Vagina (tissue), 2 donors: ENCODE measurements around the gene MYLK. TPM values are rescaled to one million over a fixed set of nuclear protein-coding genes. Genes with fewer than 3 reads are reported as not detected.
"Not testable (repeated sequence)": the region's sequence is repeated elsewhere in the genome, so short reads cannot be mapped to it uniquely, and the experiment has no call there.

ENCODE experiments used
- DNase-seq, 2 donors: peaks; one replicate each; pipeline ENCODE4 v3.0.0-alpha.2; 2017; ENCODE audit errors: extremely low spot score in 2 of 2
- H3K27ac ChIP-seq: fragments of 200-600 bp; sonication (generic); one replicate; pipeline ENCODE4 v1.5.1; 2019
- H3K27me3 ChIP-seq: fragments of 200-600 bp; sonication (generic); one replicate; pipeline ENCODE4 v1.5.1; 2019
- H3K36me3 ChIP-seq, 2 donors: fragments of 200-600 bp; sonication (generic); one replicate each; pipeline ENCODE4 v1.5.1; 2017 to 2019
- H3K4me1 ChIP-seq: fragments of 200-600 bp; sonication (generic); one replicate; pipeline ENCODE4 v1.5.1; 2019
- H3K4me3 ChIP-seq, 2 donors: fragments of 200-600 bp; sonication (generic); 1 replicate in 1 of 2; 2 replicates in 1 of 2; pipeline ENCODE4 v1.5.1; 2016 to 2019
- H3K9me3 ChIP-seq: fragments of 200-600 bp; sonication (generic); one replicate; pipeline ENCODE4 v1.5.1; 2019
- POLR2A ChIP-seq, 2 donors: fragments of 450-650 bp; IDR thresholded peaks; one replicate each; pipeline ENCODE4 v1.6.1; 2017; ENCODE audit warnings: antibody characterized with exemption in 2 of 2, mild to moderate bottlenecking in 2 of 2, moderate library complexity in 2 of 2
- POLR2AphosphoS5 ChIP-seq, 2 donors: sonication (generic); formaldehyde crosslinking; IDR thresholded peaks; one replicate each; pipeline ENCODE4 v1.9.0; 2017; ENCODE audit warnings: antibody characterized with exemption in 2 of 2, mild to moderate bottlenecking in 2 of 2, low read depth in 1 of 2; ENCODE audit not compliant: insufficient read depth in 1 of 2
- intact Hi-C: fragments of 100-400 bp; cut with DNase I; formaldehyde crosslinking; loops from one replicate; pipeline ENCODE4 v1.15.1; 2023
- total RNA-seq: library from RNA; depleted of rRNA; stranded (reverse); fragments of >200 nt; gene quantifications from one replicate; pipeline ENCODE4 v1.2.3, GENCODE V29; 2016
- TF ChIP-seq, protein P1 (sequence below), 3 experiments: fragments of 450-650 bp in 2 of 3; fragments of 200-600 bp in 1 of 3; sonication (generic) in 1 of 3; IDR thresholded peaks; one replicate each; pipeline ENCODE4 v1.5.1; 2017 to 2019; ENCODE audit warnings: antibody characterized with exemption in 3 of 3, mild to moderate bottlenecking in 2 of 3, moderate library complexity in 2 of 3

Gene MYLK
- total RNA-seq, 1 donor from 2014 or later: 352 TPM

DNA sequence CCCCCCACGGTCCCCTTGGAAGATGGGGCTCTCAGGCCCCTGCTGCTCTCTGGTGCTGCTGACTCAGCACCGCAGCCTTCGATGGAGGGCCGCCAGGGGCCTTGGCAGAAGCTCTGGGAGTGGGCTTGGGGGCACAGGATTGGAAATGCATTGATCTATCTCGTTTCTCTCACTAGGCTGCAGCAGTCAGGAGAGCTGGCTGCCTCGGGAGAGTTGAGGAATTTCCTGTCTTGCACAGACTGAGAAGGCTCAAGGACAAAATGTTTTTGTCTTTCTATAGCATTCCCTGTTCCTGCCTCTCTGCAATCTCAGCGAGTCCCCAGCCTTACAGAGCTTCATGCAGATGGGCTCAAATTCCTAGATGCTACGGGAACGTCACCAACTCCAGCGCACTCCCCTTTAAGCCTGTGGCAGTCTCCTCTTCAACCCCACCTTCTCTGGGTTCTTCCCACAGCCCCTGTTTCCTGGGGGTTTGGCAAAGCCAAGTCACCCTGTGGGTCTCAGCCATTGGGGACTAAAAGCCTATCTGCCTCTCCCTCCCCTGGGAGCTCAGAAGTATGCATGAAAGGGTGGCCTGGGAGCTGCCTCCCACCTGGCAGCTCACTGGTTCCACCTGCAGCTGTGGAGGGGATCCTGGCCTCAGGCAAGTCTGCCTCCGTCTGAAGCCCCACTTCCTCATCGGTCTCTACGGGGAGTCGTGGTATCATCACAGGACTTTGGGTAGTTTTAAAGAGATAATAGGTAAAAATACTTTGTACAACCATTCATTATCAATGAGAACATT is 171.9 kb downstream of the MYLK start:
- Histone ChIP-seq H3K36me3 (no peaks in the 10 kb centered on the region), H3K4me1 (no peaks in the 10 kb centered on the region), H3K27ac (peak overlapping the region; percentile 27), H3K4me3 (no peak overlapping the region), H3K27me3 (no peaks in the 10 kb centered on the region), H3K9me3 (no peaks in the 10 kb centered on the region)
- intact Hi-C loops: no loop called here
- TF ChIP-seq POLR2A (IDR thresholded peaks at IDR 0.05): no peak
- TF ChIP-seq POLR2AphosphoS5 (IDR thresholded peaks at IDR 0.05; ENCODE audit: insufficient read depth in 1 of 2, low read depth in 1 of 2): no peak
- TF ChIP-seq, protein P1, sequence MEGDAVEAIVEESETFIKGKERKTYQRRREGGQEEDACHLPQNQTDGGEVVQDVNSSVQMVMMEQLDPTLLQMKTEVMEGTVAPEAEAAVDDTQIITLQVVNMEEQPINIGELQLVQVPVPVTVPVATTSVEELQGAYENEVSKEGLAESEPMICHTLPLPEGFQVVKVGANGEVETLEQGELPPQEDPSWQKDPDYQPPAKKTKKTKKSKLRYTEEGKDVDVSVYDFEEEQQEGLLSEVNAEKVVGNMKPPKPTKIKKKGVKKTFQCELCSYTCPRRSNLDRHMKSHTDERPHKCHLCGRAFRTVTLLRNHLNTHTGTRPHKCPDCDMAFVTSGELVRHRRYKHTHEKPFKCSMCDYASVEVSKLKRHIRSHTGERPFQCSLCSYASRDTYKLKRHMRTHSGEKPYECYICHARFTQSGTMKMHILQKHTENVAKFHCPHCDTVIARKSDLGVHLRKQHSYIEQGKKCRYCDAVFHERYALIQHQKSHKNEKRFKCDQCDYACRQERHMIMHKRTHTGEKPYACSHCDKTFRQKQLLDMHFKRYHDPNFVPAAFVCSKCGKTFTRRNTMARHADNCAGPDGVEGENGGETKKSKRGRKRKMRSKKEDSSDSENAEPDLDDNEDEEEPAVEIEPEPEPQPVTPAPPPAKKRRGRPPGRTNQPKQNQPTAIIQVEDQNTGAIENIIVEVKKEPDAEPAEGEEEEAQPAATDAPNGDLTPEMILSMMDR (IDR thresholded peaks at IDR 0.05): no peak
- no peak for DNase-seq

DNA sequence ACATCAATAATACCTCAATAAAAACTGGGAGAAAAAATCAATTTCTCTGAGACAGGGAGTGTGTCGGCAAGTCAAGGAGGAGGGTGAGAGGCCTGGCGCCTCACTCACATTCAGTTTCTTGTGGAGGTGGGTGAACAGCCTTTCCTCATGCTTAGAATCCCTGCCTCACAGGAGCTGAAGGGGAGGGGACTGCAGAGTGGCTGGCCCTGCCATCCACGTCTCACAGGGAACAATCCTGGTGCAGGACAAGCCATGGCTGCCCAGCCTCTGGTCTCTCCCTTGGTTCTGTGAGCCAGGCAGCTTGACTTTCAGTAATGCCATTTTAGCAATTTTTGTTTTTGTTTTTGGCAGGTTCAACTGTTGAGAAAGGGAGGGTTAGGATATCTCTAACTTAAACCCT is 172.8 kb downstream of the MYLK start:
- no peaks in the 10 kb centered on the region for H3K27me3 ChIP-seq
- no peak overlapping the region for H3K4me3 ChIP-seq
- no peaks in the 10 kb centered on the region for H3K36me3 ChIP-seq
- DNase-seq: no peak
- TF ChIP-seq POLR2A (IDR thresholded peaks at IDR 0.05) (no peak), POLR2AphosphoS5 (IDR thresholded peaks at IDR 0.05; ENCODE audit: insufficient read depth in 1 of 2, low read depth in 1 of 2) (no peak)
- TF ChIP-seq, protein P1 (IDR thresholded peaks at IDR 0.05): no peak
- H3K4me1 ChIP-seq: no peaks in the 10 kb centered on the region
- H3K27ac ChIP-seq: no peak overlapping the region
- no peaks in the 10 kb centered on the region for H3K9me3 ChIP-seq
- intact Hi-C loops: no loop called here

DNA sequence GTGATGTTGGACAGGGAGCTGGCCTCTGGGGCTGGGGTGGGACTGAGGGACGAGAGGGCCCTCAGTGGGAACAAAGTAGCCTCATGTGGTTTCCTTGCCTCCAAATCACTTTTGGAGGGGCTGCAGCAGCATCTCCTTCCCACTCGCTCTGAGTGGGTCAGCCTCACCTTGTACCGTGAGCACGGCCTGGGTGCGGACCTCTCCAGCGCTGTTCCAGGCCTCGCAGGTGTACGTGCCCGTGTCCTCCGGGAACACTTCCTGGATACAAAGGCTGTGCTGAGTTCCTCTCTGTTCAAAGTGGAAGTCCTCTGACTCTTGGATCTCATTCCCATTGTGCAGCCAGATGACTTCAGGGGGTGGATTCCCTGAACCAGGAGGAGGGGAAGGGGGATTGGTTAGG is 175.6 kb downstream of the MYLK start:
- no peak overlapping the region for H3K4me3 ChIP-seq
- H3K9me3 ChIP-seq: no peaks in the 10 kb centered on the region

DNA sequence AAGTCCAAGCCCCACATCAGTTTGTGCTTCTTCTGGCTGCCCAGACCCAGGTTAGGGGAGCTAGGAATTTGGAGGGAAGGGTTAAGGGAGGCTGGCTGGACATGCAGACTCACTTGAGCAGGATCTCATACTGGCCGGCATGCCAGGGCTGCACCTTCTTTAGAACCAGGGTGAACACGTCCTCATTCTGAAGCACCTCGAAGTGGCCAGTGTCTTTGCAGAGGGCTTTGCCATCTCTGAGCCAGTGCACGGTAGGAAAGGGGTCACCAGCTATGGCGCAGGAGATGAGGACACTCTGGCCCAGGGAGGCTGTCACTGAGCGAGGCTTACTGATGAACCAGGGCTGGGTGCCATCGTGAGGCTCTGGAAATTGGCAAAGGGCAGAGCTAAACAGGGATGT is 176.5 kb downstream of the MYLK start:
- H3K27me3 ChIP-seq, DNase-seq, H3K36me3 ChIP-seq, H3K27ac ChIP-seq, intact Hi-C loops, H3K4me3 ChIP-seq, H3K9me3 ChIP-seq, H3K4me1 ChIP-seq: not testable (repeated sequence)

More for the DNA sequence above, 175.6 kb downstream of the MYLK start:
- Histone ChIP-seq H3K27me3 (no peaks in the 10 kb centered on the region), H3K4me1 (no peaks in the 10 kb centered on the region), H3K27ac (no peak overlapping the region), H3K36me3 (no peaks in the 10 kb centered on the region)
- intact Hi-C loops: no loop called here
- TF ChIP-seq, protein P1 (IDR thresholded peaks at IDR 0.05): no peak
- no peak for TF ChIP-seq POLR2AphosphoS5 (IDR thresholded peaks at IDR 0.05; ENCODE audit: insufficient read depth in 1 of 2, low read depth in 1 of 2)
- TF ChIP-seq POLR2A (IDR thresholded peaks at IDR 0.05): no peak
- no peak for DNase-seq

DNA sequence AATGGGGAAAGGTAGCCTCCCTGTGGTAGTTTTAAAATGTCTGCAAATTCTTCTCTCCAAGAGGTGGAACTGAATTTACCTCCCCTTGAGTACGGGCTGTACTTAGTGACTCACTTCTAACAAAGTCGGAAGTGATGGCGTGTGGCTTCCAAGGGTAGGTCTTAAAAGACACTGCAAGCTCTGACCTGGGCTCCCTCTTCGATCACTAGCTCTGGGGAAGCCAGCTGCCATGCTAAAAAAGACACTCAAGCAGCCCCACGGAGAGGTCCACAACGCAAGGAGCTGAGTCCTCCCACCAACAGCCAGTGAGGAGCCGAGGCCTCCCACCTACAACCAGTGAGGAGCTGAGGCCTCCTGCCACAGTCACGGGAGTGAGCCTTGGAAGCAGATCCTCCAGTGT is 177.3 kb downstream of the MYLK start:
- Histone ChIP-seq H3K4me1 (peaks cover 4% of the 10 kb centered on the region), H3K9me3 (no peaks in the 10 kb centered on the region), H3K36me3 (no peaks in the 10 kb centered on the region), H3K27ac (no peak overlapping the region), H3K27me3 (no peaks in the 10 kb centered on the region), H3K4me3 (no peak overlapping the region)
- TF ChIP-seq, protein P1 (IDR thresholded peaks at IDR 0.05): no peak
- TF ChIP-seq POLR2A (IDR thresholded peaks at IDR 0.05) (no peak), POLR2AphosphoS5 (IDR thresholded peaks at IDR 0.05; ENCODE audit: insufficient read depth in 1 of 2, low read depth in 1 of 2) (no peak)
- intact Hi-C loops: no loop called here
- no peak for DNase-seq
